SK-N-SH (cell line): ENCODE results near the gene OR10J1. TPM values are rescaled to one million over a fixed set of nuclear protein-coding genes. Genes with fewer than 3 reads are reported as not detected.

Source experiments
- CTCF ChIA-PET: fragments of 300-600, 350-600 bp; formaldehyde crosslinking; extraction: SDS; loops from one replicate; lab custom pipeline; 2021; lab: Yijun Ruan, JAX
- POLR2A ChIA-PET: fragments of 350-600 bp; sonication (Branson Sonifier 250); formaldehyde crosslinking; extraction: SDS; loops from one replicate; lab custom pipeline; 2020; ENCODE audit warnings: antibody characterized with exemption, inconsistent platforms; lab: Yijun Ruan, JAX
- DNase-seq: peaks from one replicate; pipeline ENCODE4 v3.0.0; 2012
- H2AFZ ChIP-seq: fragments of 200-600 bp; sonication (generic); 2 replicates; pipeline ENCODE4 v1.8.1; 2016; ENCODE audit warnings: antibody characterized with exemption, mild to moderate bottlenecking, low read depth
- H3F3A ChIP-seq: fragments of 200-600 bp; sonication (generic); replicated peaks from 2 replicates; pipeline ENCODE3; 2016; ENCODE audit warnings: antibody characterized with exemption, mild to moderate bottlenecking; ENCODE audit not compliant: insufficient read depth
- H3K27ac ChIP-seq, 2 experiments: fragments of 200-500 bp in 1 of 2; fragments of 200-600 bp in 1 of 2; sonication (Bioruptor generic) in 1 of 2; sonication (generic), shearing (Covaris generic) in 1 of 2; 2 replicates each; pipeline versions ENCODE4 v1.5.1 to v1.6.1; 2014 to 2016; ENCODE audit warnings: low read depth in 2 of 2, inconsistent platforms in 1 of 2, low read length in 1 of 2, mild to moderate bottlenecking in 1 of 2, mixed read lengths in 1 of 2
- H3K27me3 ChIP-seq: fragments of 200-600 bp; sonication (generic), shearing (Covaris generic); 2 replicates; pipeline ENCODE4 v1.6.1; 2016; ENCODE audit warnings: mixed run types; ENCODE audit not compliant: insufficient read depth
- H3K36me3 ChIP-seq, 2 experiments: fragments of 200-500 bp in 1 of 2; fragments of 200-600 bp in 1 of 2; sonication (Bioruptor generic) in 1 of 2; sonication (generic) in 1 of 2; replicated peaks in 1 of 2; 2 replicates each; pipeline versions ENCODE3 to v1.5.1; 2014 to 2016; ENCODE audit warnings: low read length in 1 of 2, mild to moderate bottlenecking in 1 of 2; ENCODE audit not compliant: insufficient read depth in 2 of 2, control insufficient read depth in 1 of 2
- H3K4me1 ChIP-seq, 2 experiments: fragments of 200-500 bp in 1 of 2; fragments of 200-600 bp in 1 of 2; sonication (Bioruptor generic) in 1 of 2; sonication (generic), shearing (Covaris generic) in 1 of 2; 2 replicates each; pipeline versions ENCODE4 v1.5.1 to v1.6.1; 2014 to 2016; ENCODE audit warnings: low read depth in 1 of 2, low read length in 1 of 2, mixed run types in 1 of 2; ENCODE audit not compliant: insufficient read depth in 2 of 2, control insufficient read depth in 1 of 2
- H3K4me2 ChIP-seq: fragments of 200-600 bp; sonication (generic), shearing (Covaris generic); 2 replicates; pipeline ENCODE4 v1.6.1; 2017; ENCODE audit warnings: mixed run types
- H3K4me3 ChIP-seq, 2 experiments: fragments of 200-500 bp in 1 of 2; fragments of 200-600 bp in 1 of 2; sonication (Bioruptor generic) in 1 of 2; sonication (generic), shearing (Covaris generic) in 1 of 2; 2 replicates each; pipeline versions ENCODE4 v1.5.1 to v1.8.1; 2014 to 2016; ENCODE audit warnings: low read depth in 2 of 2, inconsistent platforms in 1 of 2, low read length in 1 of 2, mild to moderate bottlenecking in 1 of 2, mixed read lengths in 1 of 2, moderate library complexity in 1 of 2
- H3K79me2 ChIP-seq: fragments of 200-600 bp; sonication (generic); 2 replicates; pipeline ENCODE4 v1.8.1; 2017; ENCODE audit warnings: mild to moderate bottlenecking; ENCODE audit not compliant: insufficient read depth
- H3K9ac ChIP-seq: fragments of 200-600 bp; sonication (generic); 2 replicates; pipeline ENCODE4 v1.6.1; 2017; ENCODE audit warnings: mixed run types
- H3K9me2 ChIP-seq: fragments of 200-600 bp; sonication (generic); 2 replicates; pipeline ENCODE4 v1.6.1; 2017; ENCODE audit warnings: mixed run types
- H3K9me3 ChIP-seq: fragments of 200-600 bp; sonication (generic); 2 replicates; pipeline ENCODE4 v1.6.1; 2017; ENCODE audit warnings: mixed run types, mild to moderate bottlenecking, moderate library complexity
- H4K20me1 ChIP-seq: fragments of 200-600 bp; sonication (generic); 2 replicates; pipeline ENCODE4 v1.6.1; 2017; ENCODE audit warnings: mild to moderate bottlenecking, mixed run types; ENCODE audit not compliant: insufficient read depth
- CHD2 ChIP-seq: fragments of 150-350 bp; IDR thresholded peaks from 2 replicates; pipeline ENCODE4 v1.6.1; 2018; ENCODE audit warnings: low read length; ENCODE audit not compliant: partially characterized antibody
- ELF1 ChIP-seq: IDR thresholded peaks from 2 replicates; pipeline ENCODE4 v1.4.0; 2012
- EP300 ChIP-seq, 2 experiments: IDR thresholded peaks; 2 replicates each; pipeline versions ENCODE4 v1.4.0 to v1.6.1; 2012; ENCODE audit warnings: borderline replicate concordance in 1 of 2, low read depth in 1 of 2, low read length in 1 of 2
- EZH2phosphoT487 ChIP-seq: fragments of 200-600 bp; sonication (generic); IDR thresholded peaks from 2 replicates; pipeline ENCODE4 v1.6.1; 2017; ENCODE audit warnings: low read depth, mixed run types, mild to moderate bottlenecking, antibody characterized with exemption, moderate library complexity, borderline replicate concordance
- FOSL2 ChIP-seq: IDR thresholded peaks from 2 replicates; pipeline ENCODE4 v1.4.0; 2012; ENCODE audit warnings: low read depth, mild to moderate bottlenecking, moderate library complexity, borderline replicate concordance
- FOXJ3 ChIP-seq: sonication (generic); formaldehyde crosslinking; IDR thresholded peaks from 2 replicates; pipeline ENCODE4 v1.5.1; 2020; ENCODE audit warnings: mild to moderate bottlenecking, missing genetic modification reagents
- GATA2 ChIP-seq: sonication (generic); formaldehyde crosslinking; IDR thresholded peaks from 2 replicates; pipeline ENCODE4 v1.5.0; 2020; ENCODE audit warnings: mild to moderate bottlenecking, missing genetic modification reagents
- IRF3 ChIP-seq: fragments of 150-350 bp; IDR thresholded peaks from 2 replicates; pipeline ENCODE4 v1.6.1; 2016; ENCODE audit warnings: mild to moderate bottlenecking, low read depth, low read length
- MEF2A ChIP-seq: IDR thresholded peaks from 2 replicates; pipeline ENCODE4 v1.4.0; 2012; ENCODE audit warnings: low read depth, borderline replicate concordance
- NFIC ChIP-seq: IDR thresholded peaks from 2 replicates; pipeline ENCODE4 v1.4.0; 2012; ENCODE audit warnings: borderline replicate concordance
- NRF1 ChIP-seq: IDR thresholded peaks from 2 replicates; pipeline ENCODE4 v1.6.1; 2012; ENCODE audit warnings: low read depth, mild to moderate bottlenecking, low read length
- PBX3 ChIP-seq: IDR thresholded peaks from 2 replicates; pipeline ENCODE4; 2012
- TAF1 ChIP-seq: IDR thresholded peaks from 2 replicates; pipeline ENCODE4 v1.6.1; 2012; ENCODE audit warnings: low read depth, mild to moderate bottlenecking, low read length, moderate library complexity, borderline replicate concordance
- TCF12 ChIP-seq: IDR thresholded peaks from 2 replicates; pipeline ENCODE4 v1.4.0; 2012
- YY1 ChIP-seq: IDR thresholded peaks from 2 replicates; pipeline ENCODE4 v1.4.0; 2012; ENCODE audit warnings: low read depth, mild to moderate bottlenecking
- WGBS: methylation state at CpG from one replicate; pipeline ENCODE4 v1.1.6; 2017; ENCODE audit warnings: low lambda C conversion rate; 5-methylcytosine and 5-hydroxymethylcytosine counted together
- polyA plus RNA-seq, 3 experiments: library from polyadenylated mRNA; depleted of rRNA; stranded (reverse); fragments of >200 nt; gene quantifications; 2 replicates each; pipeline ENCODE4 v1.2.3, GENCODE V29; 2012
- TF ChIP-seq, protein P1 (sequence below): IDR thresholded peaks from 2 replicates; pipeline ENCODE4 v1.4.0; 2012; ENCODE audit warnings: low read depth
- TF ChIP-seq, protein P2 (sequence below): IDR thresholded peaks from 2 replicates; pipeline ENCODE4 v1.4.0; 2012; ENCODE audit warnings: low read depth, borderline replicate concordance
- TF ChIP-seq, protein P3 (sequence below): fragments of 150-350 bp; IDR thresholded peaks from 2 replicates; pipeline ENCODE4 v1.6.1; 2017; ENCODE audit warnings: antibody characterized with exemption, low read length, low read depth, borderline replicate concordance

Gene OR10J1
- polyA plus RNA-seq, 1 of the 3 experiments (the other 2 are of a cell fraction): not detected

DNA sequence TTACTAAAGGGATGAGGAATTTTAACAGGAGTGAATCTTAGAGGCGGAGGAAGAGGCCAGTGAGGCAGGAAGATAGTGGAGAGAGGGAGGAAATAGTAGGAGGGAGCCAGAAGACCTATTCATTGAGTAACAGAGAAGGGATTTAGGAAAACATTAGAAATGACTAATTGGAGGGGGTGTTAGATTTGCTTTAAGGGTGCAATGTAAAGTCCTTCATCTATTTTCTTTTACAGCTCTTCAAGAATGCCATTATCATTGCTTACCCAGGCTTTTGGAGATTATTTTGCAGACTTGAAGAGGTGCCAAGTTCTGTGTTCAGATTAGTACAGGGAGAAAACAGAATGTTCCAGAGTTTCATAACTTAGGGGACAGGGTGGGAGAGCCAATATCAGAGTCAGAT, 33.8 kb downstream of the OR10J1 start:
- Histone ChIP-seq H3K79me2 (no peaks in the 10 kb centered on the region), H3K9me2 (no peaks in the 10 kb centered on the region), H2AFZ (no peak overlapping the region), H3K4me2 (no peak overlapping the region), H3K36me3 (no peaks in the 10 kb centered on the region), H4K20me1 (no peaks in the 10 kb centered on the region), H3K4me3 (no peak overlapping the region), H3K4me1 (peaks cover 0 to 4% of the 10 kb centered on the region in 2 experiments; a peak in 1 of 4 replicates), H3K9me3 (no peaks in the 10 kb centered on the region), H3K27me3 (no peaks in the 10 kb centered on the region)
- CTCF ChIA-PET: no interaction called here
- no peak for DNase-seq
- TF ChIP-seq GATA2 (no peak), MEF2A (no peak), NFIC (no peak), YY1 (no peak), TCF12 (no peak), NRF1 (no peak), EP300 (IDR thresholded peaks at IDR 0.05; ENCODE audit: borderline replicate concordance in 1 of 2, low read depth in 1 of 2, low read length in 1 of 2) (no peak), FOXJ3 (CRISPR knock-in tag) (no peak), ELF1 (no peak), CHD2 (no peak), FOSL2 (no peak), EZH2phosphoT487 (no peak), IRF3 (no peak), TAF1 (no peak), PBX3 (no peak)
- TF ChIP-seq, protein P1, sequence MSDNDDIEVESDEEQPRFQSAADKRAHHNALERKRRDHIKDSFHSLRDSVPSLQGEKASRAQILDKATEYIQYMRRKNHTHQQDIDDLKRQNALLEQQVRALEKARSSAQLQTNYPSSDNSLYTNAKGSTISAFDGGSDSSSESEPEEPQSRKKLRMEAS: no peak
- TF ChIP-seq, protein P2, sequence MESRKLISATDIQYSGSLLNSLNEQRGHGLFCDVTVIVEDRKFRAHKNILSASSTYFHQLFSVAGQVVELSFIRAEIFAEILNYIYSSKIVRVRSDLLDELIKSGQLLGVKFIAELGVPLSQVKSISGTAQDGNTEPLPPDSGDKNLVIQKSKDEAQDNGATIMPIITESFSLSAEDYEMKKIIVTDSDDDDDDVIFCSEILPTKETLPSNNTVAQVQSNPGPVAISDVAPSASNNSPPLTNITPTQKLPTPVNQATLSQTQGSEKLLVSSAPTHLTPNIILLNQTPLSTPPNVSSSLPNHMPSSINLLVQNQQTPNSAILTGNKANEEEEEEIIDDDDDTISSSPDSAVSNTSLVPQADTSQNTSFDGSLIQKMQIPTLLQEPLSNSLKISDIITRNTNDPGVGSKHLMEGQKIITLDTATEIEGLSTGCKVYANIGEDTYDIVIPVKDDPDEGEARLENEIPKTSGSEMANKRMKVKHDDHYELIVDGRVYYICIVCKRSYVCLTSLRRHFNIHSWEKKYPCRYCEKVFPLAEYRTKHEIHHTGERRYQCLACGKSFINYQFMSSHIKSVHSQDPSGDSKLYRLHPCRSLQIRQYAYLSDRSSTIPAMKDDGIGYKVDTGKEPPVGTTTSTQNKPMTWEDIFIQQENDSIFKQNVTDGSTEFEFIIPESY: no peak
- TF ChIP-seq, protein P3, sequence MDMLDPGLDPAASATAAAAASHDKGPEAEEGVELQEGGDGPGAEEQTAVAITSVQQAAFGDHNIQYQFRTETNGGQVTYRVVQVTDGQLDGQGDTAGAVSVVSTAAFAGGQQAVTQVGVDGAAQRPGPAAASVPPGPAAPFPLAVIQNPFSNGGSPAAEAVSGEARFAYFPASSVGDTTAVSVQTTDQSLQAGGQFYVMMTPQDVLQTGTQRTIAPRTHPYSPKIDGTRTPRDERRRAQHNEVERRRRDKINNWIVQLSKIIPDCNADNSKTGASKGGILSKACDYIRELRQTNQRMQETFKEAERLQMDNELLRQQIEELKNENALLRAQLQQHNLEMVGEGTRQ: no peak
- TF ChIP-seq, all 33 proteins: peak for 0
- Histone ChIP-seq H3K9ac (no peak overlapping the region), H3F3A (peaks cover 3% of the 10 kb centered on the region), H3K27ac (peak overlapping the region in 1 of 2 experiments; percentile 3; a peak in 1 of 4 replicates)
- POLR2A ChIA-PET: no interaction called here
- 17% methylated on average over 1 of the region's 1 CpG for WGBS
